Measurements from ENCODE around the gene BAG2. TPM values are rescaled to one million over a fixed set of nuclear protein-coding genes. Genes with fewer than 3 reads are reported as not detected.

Gene BAG2
- polyA plus RNA-seq, 3 donors, result 0.09 to 0.21 (median 0.20) TPM

GRCh38 chr6:57165080-57165479 lies 7.0 kb upstream of the BAG2 start:
- Histone ChIP-seq H3K36me3 (replicated peaks in 1 of 2; ENCODE audit: control insufficient read depth in 1 of 2, insufficient read depth in 2 of 2, low read length in 2 of 2) (peaks cover 16 to 56% of the 10 kb centered on the region in 2 donors), H3K4me3 (replicated peaks in 1 of 3; ENCODE audit: low read depth in 2 of 3, low read length in 3 of 3) (no peak overlapping the region), H3K9ac (ENCODE audit: insufficient read depth, low read length, poor library complexity, severe bottlenecking) (no peak overlapping the region), H3K4me2 (replicated peaks; ENCODE audit: extremely low read depth, low read length, poor library complexity, severe bottlenecking) (no peak overlapping the region), H3K27me3 (ENCODE audit: control insufficient read depth in 2 of 2, insufficient read depth in 2 of 2, low read length in 2 of 2) (no peaks in the 10 kb centered on the region), H3K27ac (ENCODE audit: low read depth in 1 of 2, low read length in 2 of 2) (no peak overlapping the region), H2AFZ (ENCODE audit: insufficient read depth, low read depth, low read length, poor library complexity, severe bottlenecking) (no peak overlapping the region), H3K79me2 (ENCODE audit: insufficient read depth, low read length) (no peaks in the 10 kb centered on the region), H3K4me1 (ENCODE audit: control insufficient read depth in 1 of 2, insufficient read depth in 2 of 2, low read length in 2 of 2) (no peaks in the 10 kb centered on the region), H4K20me1 (ENCODE audit: insufficient read depth, low read length) (no peaks in the 10 kb centered on the region), H3K9me3 (replicated peaks in 1 of 2; ENCODE audit: control insufficient read depth in 1 of 2, insufficient read depth in 1 of 2, low read length in 2 of 2) (no peaks in the 10 kb centered on the region)
- Mint-ChIP-seq H3K27ac (no peak overlapping the region), H3K9me3 (peaks cover 0 to 12% (median 2%) of the 10 kb centered on the region in 7 donors), H3K36me3 (peaks cover 51 to 54% of the 10 kb centered on the region in 2 donors), H3K27me3 (ENCODE audit: low read depth in 3 of 3) (peaks cover 0 to 2% (median 0%) of the 10 kb centered on the region in 3 donors), H3K4me1 (no peaks in the 10 kb centered on the region), H3K4me3 (no peak overlapping the region)
- TF ChIP-seq CTCF (IDR thresholded peaks at IDR 0.05), result no peak
- intact Hi-C loops (cut with micrococcal nuclease), result no loop called here
- WGBS (ENCODE audit: insufficient coverage), result no CpG with 5 or more reads among the region's 1 CpG
- no peak for DNase-seq

GRCh38 chr6:57173056-57173885 lies 1.1 kb downstream of the BAG2 start:
- H3K27ac ChIP-seq (ENCODE audit: low read depth in 1 of 2, low read length in 2 of 2), result no peak overlapping the region
- peaks cover 1 to 4% of the 10 kb centered on the region in 2 donors for H3K36me3 Mint-ChIP-seq
- H4K20me1 ChIP-seq (ENCODE audit: insufficient read depth, low read length), result no peaks in the 10 kb centered on the region
- H3K79me2 ChIP-seq (ENCODE audit: insufficient read depth, low read length), result peaks cover 8% of the 10 kb centered on the region
- WGBS (ENCODE audit: insufficient coverage), result 10% methylated on average over 6 of the region's 19 CpGs
- H3K4me2 ChIP-seq (replicated peaks; ENCODE audit: extremely low read depth, low read length, poor library complexity, severe bottlenecking), result peak overlapping the region; percentile 88
- TF ChIP-seq CTCF (IDR thresholded peaks at IDR 0.05), result no peak
- peak overlapping the region; percentile 91 for H2AFZ ChIP-seq (ENCODE audit: insufficient read depth, low read depth, low read length, poor library complexity, severe bottlenecking)
- H3K4me1 ChIP-seq (ENCODE audit: control insufficient read depth in 1 of 2, insufficient read depth in 2 of 2, low read length in 2 of 2), result peaks cover 8 to 15% of the 10 kb centered on the region in 2 donors
- peaks cover 20% of the 10 kb centered on the region for H3K4me1 Mint-ChIP-seq
- H3K9me3 ChIP-seq (replicated peaks in 1 of 2; ENCODE audit: control insufficient read depth in 1 of 2, insufficient read depth in 1 of 2, low read length in 2 of 2), result no peaks in the 10 kb centered on the region
- DNase-seq, result peak in 2 of 3 donors; percentile 6 to 8
- H3K4me3 ChIP-seq (replicated peaks in 1 of 3; ENCODE audit: low read depth in 2 of 3, low read length in 3 of 3), result peak overlapping the region; percentile 48 to 82 (median 50)
- H3K9ac ChIP-seq (ENCODE audit: insufficient read depth, low read length, poor library complexity, severe bottlenecking), result peak overlapping the region; percentile 67
- peaks cover 0 to 1% (median 0%) of the 10 kb centered on the region in 7 donors for H3K9me3 Mint-ChIP-seq
- intact Hi-C loops (cut with micrococcal nuclease), result no loop called here
- H3K27me3 Mint-ChIP-seq (ENCODE audit: low read depth in 3 of 3), result peaks cover 6 to 10% (median 7%) of the 10 kb centered on the region in 3 donors
- H3K4me3 Mint-ChIP-seq, result peak overlapping the region; percentile 88 to 96
- peak overlapping the region in 2 of 7 donors; percentile 41 to 79 for H3K27ac Mint-ChIP-seq
- H3K27me3 ChIP-seq (ENCODE audit: control insufficient read depth in 2 of 2, insufficient read depth in 2 of 2, low read length in 2 of 2), result peaks cover 4 to 12% of the 10 kb centered on the region in 2 donors
- peaks cover 0 to under 1% of the 10 kb centered on the region in 2 donors for H3K36me3 ChIP-seq (replicated peaks in 1 of 2; ENCODE audit: control insufficient read depth in 1 of 2, insufficient read depth in 2 of 2, low read length in 2 of 2)
